Tibial artery (tissue), 4 donors: ENCODE measurements around the gene HOXB2.

Experiments
- DNase-seq, 2 donors: peaks; one replicate each; pipeline ENCODE4 v3.0.0-alpha.2; 2019
- H3K27ac ChIP-seq, 2 donors: fragments of 200-600 bp; sonication (generic) in 1 of 2; 1 replicate in 1 of 2; 2 replicates in 1 of 2; pipeline ENCODE4 v1.5.1; 2018 to 2019; ENCODE audit warnings: mild to moderate bottlenecking in 1 of 2
- H3K27me3 ChIP-seq, 2 donors: fragments of 200-600 bp; sonication (generic) in 1 of 2; one replicate each; pipeline versions ENCODE4 v1.5.1 to v1.6.0; 2016 to 2019
- H3K36me3 ChIP-seq, 3 donors: fragments of 200-600 bp; sonication (generic) in 2 of 3; one replicate each; pipeline ENCODE4 v1.5.1; 2016 to 2019; ENCODE audit warnings: mild to moderate bottlenecking in 2 of 3
- H3K4me1 ChIP-seq, 4 donors: fragments of 200-600 bp; sonication (generic) in 2 of 4; 1 replicate in 3 of 4; 2 replicates in 1 of 4; pipeline ENCODE4 v1.5.1; 2016 to 2019
- H3K4me3 ChIP-seq, 2 donors: fragments of 200-600 bp; sonication (generic) in 1 of 2; 1 replicate in 1 of 2; 2 replicates in 1 of 2; pipeline ENCODE4 v1.5.1; 2018 to 2019; ENCODE audit warnings: mild to moderate bottlenecking in 2 of 2
- H3K9me3 ChIP-seq, 3 donors: fragments of 200-600 bp; sonication (generic) in 1 of 3; one replicate each; pipeline ENCODE4 v1.5.1; 2016 to 2019
- CTCF ChIP-seq, 2 experiments: fragments of 200-600 bp in 1 of 2; fragments of 450-650 bp in 1 of 2; IDR thresholded peaks; one replicate each; pipeline ENCODE4 v1.5.1; 2017 to 2019; ENCODE audit warnings: antibody characterized with exemption in 2 of 2, mild to moderate bottlenecking in 1 of 2, moderate library complexity in 1 of 2
- intact Hi-C: fragments of 100-400 bp; cut with DNase I; formaldehyde crosslinking; loops from one replicate; pipeline ENCODE4 v1.15.0; 2023; ENCODE audit warnings: low total_unique reads

HOXB2 gene

GRCh38 chr17:48547808-48548522, 3.1 kb upstream of the HOXB2 start:
- H3K27ac ChIP-seq, result peak overlapping the region in 1 of 2 donors; percentile 95

GRCh38 chr17:48546924-48547807, 2.3 kb upstream of the HOXB2 start:
- peaks cover 0 to 5% of the 10 kb centered on the region in 2 donors for H3K27me3 ChIP-seq
- peak overlapping the region; percentile 30 to 49 for H3K4me3 ChIP-seq
- peaks cover 0 to 40% (median 26%) of the 10 kb centered on the region in 4 donors for H3K4me1 ChIP-seq
- intact Hi-C loops, result no loop called here
- H3K9me3 ChIP-seq, result no peaks in the 10 kb centered on the region
- no peaks in the 10 kb centered on the region for H3K36me3 ChIP-seq
- no peak for TF ChIP-seq CTCF (IDR thresholded peaks at IDR 0.05)
- no peak for DNase-seq
- peak overlapping the region; percentile 41 to 95 for H3K27ac ChIP-seq

More at GRCh38 chr17:48547808-48548522, 3.1 kb upstream of the HOXB2 start:
- intact Hi-C loops, result no loop called here
- Histone ChIP-seq H3K27me3 (peaks cover 0 to 5% of the 10 kb centered on the region in 2 donors), H3K4me1 (peaks cover 0 to 36% (median 28%) of the 10 kb centered on the region in 4 donors), H3K4me3 (peak overlapping the region; percentile 30 to 49), H3K9me3 (no peaks in the 10 kb centered on the region), H3K36me3 (no peaks in the 10 kb centered on the region)
- no peak for TF ChIP-seq CTCF (IDR thresholded peaks at IDR 0.05)
- no peak for DNase-seq

GRCh38 chr17:48546137-48546923, 1.4 kb upstream of the HOXB2 start:
- intact Hi-C loops, result no loop called here
- no peak for DNase-seq
- H3K27ac ChIP-seq, result peak overlapping the region; percentile 41 to 95
- H3K4me3 ChIP-seq, result peak overlapping the region; percentile 30 to 49
- H3K36me3 ChIP-seq, result no peaks in the 10 kb centered on the region
- H3K9me3 ChIP-seq, result no peaks in the 10 kb centered on the region
- no peak for TF ChIP-seq CTCF (IDR thresholded peaks at IDR 0.05)
- peaks cover 0 to 40% (median 27%) of the 10 kb centered on the region in 4 donors for H3K4me1 ChIP-seq
- peaks cover 0 to 5% of the 10 kb centered on the region in 2 donors for H3K27me3 ChIP-seq

- no peaks in the 10 kb centered on the region for H3K9me3 ChIP-seq
- no peak for DNase-seq
- no peaks in the 10 kb centered on the region for H3K36me3 ChIP-seq
- peaks cover 0 to 5% of the 10 kb centered on the region in 2 donors for H3K27me3 ChIP-seq
- intact Hi-C loops, result no loop called here
- peak overlapping the region in 1 of 2 donors; percentile 78 for H3K4me3 ChIP-seq
- TF ChIP-seq CTCF (IDR thresholded peaks at IDR 0.05), result no peak
- H3K4me1 ChIP-seq, result peaks cover 0 to 37% (median 31%) of the 10 kb centered on the region in 4 donors
- peak overlapping the region; percentile 55 to 95 for H3K27ac ChIP-seq
Measured at GRCh38 chr17:48545539-48545938, 630 bp upstream of the HOXB2 start.

- DNase-seq, result peak; percentile 72 to 81
- no peaks in the 10 kb centered on the region for H3K9me3 ChIP-seq
- peak overlapping the region; percentile 54 to 78 for H3K4me3 ChIP-seq
- peak overlapping the region; percentile 55 to 95 for H3K27ac ChIP-seq
- intact Hi-C loops, result no loop called here
- H3K4me1 ChIP-seq, result peaks cover 0 to 37% (median 30%) of the 10 kb centered on the region in 4 donors
- peaks cover 0 to 5% of the 10 kb centered on the region in 2 donors for H3K27me3 ChIP-seq
- H3K36me3 ChIP-seq, result no peaks in the 10 kb centered on the region
- TF ChIP-seq CTCF (IDR thresholded peaks at IDR 0.05), result no peak
Measured at GRCh38 chr17:48544349-48545021, 424 bp downstream of the HOXB2 start.
